Fibroblast of the aortic adventitia (primary cell): ENCODE data around the gene HK1. TPM values are rescaled to one million over a fixed set of nuclear protein-coding genes. Genes with fewer than 3 reads are reported as not detected.
A peak's percentile ranks its signal among the peaks of the same experiment; 100 is the strongest.

Source experiments
- DNase-seq: peaks from one replicate; pipeline ENCODE4 v3.0.0-alpha.2; 2010; ENCODE audit warnings: low read depth
- H3K4me3 ChIP-seq: 2 replicates; pipeline ENCODE4 v1.5.1; 2011; ENCODE audit warnings: low read depth, mild to moderate bottlenecking, control low read depth, low read length, moderate library complexity
- total RNA-seq: library from RNA; depleted of rRNA; stranded (reverse); fragments of >200 nt; gene quantifications from 2 replicates; pipeline ENCODE4 v1.2.3, GENCODE V29; 2012; ENCODE audit warnings: low replicate concordance
- TF ChIP-seq, protein P1 (sequence below): IDR thresholded peaks from 2 replicates; pipeline ENCODE4 v1.5.1; 2011; ENCODE audit warnings: mild to moderate bottlenecking, low read length, control low read depth, inconsistent platforms; ENCODE audit not compliant: insufficient read depth

Gene HK1
- total RNA-seq, 1 donor, result 84.1 TPM

DNA sequence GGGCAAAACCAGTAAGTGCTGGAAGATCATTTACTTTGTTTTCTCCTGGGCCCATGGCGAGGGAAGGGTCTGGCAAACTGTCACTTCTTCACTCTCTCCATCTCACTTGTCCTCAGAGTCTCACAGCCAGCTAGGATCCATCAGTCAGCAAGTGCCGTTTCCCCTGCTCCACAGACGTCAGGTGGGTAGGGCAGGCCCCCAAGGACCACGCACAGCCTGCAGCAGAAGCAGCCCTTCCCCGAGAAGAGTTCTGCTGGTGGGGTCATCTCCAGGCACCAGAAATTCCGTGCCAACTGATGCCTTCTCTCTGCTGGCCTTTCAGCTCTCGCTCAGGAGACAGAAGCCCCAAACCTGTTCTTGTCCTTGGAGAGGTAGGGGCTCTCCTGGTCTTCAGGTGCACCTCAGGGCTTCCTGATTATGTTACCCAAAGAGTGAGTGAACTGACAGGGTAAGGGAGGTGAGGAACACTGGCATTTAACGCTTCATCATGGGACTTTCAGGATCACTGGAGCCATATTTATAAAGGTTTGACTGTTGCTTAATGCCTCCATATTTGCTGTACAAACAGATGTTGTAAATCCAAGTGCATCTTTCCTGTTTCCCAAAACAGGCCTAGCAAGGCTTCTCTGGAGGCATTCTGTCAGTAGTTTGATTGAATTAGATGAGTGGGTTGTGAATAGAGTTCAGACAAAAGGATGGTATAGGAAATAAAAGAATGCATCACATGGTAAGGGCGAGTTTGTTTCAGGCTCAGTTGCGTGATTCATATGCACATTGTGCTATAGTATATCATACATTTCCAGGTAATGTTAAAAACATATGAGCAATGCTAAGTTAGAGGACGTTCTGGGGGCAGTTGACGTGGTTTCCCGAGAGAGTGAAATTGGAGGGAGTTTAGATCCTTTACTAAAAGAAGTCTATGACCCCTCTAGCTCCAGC lies 159.3 kb downstream of the HK1 start:
- no peak for DNase-seq
- TF ChIP-seq, protein P1, sequence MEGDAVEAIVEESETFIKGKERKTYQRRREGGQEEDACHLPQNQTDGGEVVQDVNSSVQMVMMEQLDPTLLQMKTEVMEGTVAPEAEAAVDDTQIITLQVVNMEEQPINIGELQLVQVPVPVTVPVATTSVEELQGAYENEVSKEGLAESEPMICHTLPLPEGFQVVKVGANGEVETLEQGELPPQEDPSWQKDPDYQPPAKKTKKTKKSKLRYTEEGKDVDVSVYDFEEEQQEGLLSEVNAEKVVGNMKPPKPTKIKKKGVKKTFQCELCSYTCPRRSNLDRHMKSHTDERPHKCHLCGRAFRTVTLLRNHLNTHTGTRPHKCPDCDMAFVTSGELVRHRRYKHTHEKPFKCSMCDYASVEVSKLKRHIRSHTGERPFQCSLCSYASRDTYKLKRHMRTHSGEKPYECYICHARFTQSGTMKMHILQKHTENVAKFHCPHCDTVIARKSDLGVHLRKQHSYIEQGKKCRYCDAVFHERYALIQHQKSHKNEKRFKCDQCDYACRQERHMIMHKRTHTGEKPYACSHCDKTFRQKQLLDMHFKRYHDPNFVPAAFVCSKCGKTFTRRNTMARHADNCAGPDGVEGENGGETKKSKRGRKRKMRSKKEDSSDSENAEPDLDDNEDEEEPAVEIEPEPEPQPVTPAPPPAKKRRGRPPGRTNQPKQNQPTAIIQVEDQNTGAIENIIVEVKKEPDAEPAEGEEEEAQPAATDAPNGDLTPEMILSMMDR, result no peak
- no peak overlapping the region for H3K4me3 ChIP-seq

DNA sequence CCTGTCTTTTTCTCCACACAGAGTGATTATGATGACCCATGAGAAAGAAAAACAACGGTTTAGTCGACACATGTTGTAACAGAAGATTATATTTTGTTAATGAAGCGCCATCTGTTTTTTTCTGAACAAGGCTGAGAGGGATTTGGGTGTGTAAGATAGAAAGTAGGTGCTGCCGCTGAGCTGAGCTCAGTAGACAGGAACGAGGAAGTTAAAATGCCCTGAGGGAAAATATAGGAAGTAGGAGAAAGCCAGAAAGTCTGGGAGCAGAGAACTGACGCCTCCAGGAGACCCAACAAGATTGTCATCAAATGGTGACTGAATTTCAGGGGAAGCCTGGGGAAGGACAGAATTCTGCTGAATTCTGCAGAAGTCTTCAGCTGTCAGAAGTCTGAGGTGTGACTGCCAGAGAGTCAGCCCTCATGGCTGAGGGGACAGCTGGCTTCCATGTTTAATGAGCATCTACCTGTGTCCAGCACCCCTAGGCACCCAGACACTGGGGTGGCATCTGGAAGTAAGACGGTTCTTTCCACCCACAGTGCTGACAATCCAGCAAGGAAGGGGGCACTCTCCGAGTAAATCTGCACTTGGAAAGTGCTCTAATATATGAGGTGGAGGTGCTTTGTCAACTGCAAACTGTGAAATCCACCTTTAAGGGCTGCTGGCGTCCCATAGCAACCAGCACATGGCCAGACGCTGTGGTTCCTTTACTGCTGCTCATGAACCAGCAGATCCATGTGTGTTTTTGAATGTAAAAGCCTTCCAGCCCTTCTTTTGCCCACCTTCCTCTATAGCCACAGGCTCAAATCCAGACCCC lies 160.4 kb downstream of the HK1 start:
- no peak overlapping the region for H3K4me3 ChIP-seq
- DNase-seq, result peak; percentile 46
- TF ChIP-seq, protein P1, result no peak

DNA sequence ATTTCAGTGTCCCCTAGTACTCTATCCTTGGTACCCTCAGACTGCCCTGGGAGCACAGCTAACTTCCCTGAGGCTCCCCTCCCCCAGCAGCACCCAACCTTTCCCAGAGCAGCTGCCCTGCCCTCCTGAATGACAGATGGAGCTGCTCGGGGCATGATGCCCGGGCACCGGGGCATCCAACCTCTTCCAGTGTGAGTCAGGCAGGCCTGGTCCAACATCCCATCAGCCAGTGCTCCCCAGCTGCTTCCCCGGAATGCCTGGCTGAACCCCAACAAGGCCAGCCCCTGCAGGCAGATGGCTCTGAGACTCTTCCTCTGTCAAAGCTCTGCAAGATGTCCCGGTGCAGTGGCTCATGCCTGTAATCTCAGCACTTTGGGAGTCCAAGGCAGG lies 161.0 kb downstream of the HK1 start:
- H3K4me3 ChIP-seq, result no peak overlapping the region
- TF ChIP-seq, protein P1, result no peak
- DNase-seq, result no peak

DNA sequence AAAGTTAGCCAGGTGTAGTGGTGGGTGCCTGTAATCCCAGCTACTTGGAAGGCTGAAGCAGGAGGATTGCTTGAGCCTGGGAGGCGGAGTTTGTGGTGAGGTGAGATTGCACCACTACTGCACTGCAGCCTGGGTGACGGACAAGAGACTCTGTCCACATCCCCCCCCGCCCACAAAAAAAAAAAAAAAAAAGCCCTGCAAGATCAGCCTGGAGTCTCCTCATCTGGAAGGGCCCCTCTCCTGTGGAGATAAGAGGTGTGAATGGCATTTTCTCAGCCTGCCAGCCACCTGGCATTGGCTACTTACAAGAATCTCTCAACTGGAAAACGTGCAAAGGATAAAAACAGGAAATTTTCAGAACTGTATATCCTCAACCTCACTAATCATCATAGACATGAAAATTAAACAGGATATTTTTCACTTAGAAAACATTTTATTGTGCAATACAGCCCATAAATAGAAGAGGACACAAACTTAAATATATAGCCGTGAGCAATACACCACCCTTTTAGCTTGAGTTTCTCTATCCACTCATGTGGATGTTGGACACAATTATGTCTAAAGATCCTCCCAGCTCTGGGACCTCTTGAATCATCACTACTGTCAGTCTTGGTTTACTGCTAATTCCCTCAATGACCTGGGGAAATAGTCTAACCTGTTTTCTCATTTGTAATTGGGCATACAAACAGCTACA lies 161.7 kb downstream of the HK1 start:
- H3K4me3 ChIP-seq, result no peak overlapping the region
- DNase-seq, result peak; percentile 25
- TF ChIP-seq, protein P1, result no peak

DNA sequence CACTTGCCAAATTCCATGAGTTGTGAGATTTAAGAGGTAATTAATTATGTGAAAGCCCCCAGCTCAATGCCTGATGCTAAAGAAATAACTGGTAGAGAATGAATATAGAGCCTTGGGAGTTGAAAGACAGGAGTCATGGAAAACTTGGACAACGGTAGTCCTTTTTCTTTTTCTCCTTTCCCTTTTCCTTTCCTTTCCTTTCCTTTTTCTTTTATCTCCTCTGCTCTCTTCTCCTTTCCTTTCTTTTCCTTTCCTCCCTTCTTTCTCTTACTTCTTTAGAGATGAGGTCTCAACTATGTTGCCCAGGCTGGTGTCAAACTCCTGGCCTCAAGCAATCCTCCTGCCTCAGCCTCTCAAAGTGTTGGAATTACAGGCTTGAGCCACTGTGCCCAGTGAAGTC lies 165.1 kb downstream of the HK1 start:
- TF ChIP-seq, protein P1, result no peak
- H3K4me3 ChIP-seq, result no peak overlapping the region
- no peak for DNase-seq

DNA sequence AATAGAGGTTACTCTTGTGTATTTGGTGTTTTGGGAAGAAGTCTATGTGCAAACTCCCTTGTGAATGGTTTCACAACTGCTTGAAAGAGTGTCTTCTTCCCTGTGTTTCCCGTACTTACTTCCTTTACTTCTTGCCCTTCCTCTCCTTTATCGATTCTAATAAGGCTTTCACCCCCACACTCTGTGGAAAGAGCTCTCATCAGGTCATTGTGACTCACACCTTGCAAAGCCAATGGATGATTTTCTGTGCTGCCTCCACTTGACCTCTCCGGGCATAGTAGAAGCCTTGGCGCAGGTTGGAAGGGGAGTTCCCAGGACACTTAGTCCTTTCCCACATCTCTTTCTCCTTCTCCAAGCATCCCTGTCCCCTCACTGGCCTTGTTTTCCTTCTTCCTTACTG lies 166.7 kb downstream of the HK1 start:
- no peak for DNase-seq
- TF ChIP-seq, protein P1, result no peak
- no peak overlapping the region for H3K4me3 ChIP-seq
